HG03378 (cell line): ENCODE data around the gene CARD10.

Experiments
- ATAC-seq: cut with Tn5 transposase; IDR thresholded peaks from one replicate; pipeline ENCODE4 v1.9.1; 2021; ENCODE audit warnings: mild to moderate bottlenecking, moderate library complexity; ENCODE audit not compliant: unreplicated experiment

Gene CARD10

DNA sequence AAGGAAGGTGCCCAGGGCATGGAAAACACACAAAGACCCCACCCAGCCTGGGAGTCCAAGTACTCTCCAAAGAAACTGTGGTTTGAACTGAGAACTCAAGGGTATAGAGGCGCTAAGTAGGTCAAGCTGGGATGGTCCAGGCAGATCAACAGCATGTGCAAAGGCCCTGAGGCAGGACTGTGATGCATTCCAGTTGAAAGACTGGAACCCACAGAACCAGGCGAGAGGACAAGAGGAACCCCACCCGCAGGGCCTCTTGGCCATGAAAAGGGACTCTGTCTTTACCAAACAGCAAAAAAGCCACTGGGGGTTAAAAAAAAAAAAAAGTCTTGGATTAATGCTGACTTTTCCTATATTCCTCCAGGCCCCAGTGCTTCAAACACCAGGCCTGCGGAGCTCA lies 14.3 kb downstream of the CARD10 start:
- ATAC-seq: no peak

DNA sequence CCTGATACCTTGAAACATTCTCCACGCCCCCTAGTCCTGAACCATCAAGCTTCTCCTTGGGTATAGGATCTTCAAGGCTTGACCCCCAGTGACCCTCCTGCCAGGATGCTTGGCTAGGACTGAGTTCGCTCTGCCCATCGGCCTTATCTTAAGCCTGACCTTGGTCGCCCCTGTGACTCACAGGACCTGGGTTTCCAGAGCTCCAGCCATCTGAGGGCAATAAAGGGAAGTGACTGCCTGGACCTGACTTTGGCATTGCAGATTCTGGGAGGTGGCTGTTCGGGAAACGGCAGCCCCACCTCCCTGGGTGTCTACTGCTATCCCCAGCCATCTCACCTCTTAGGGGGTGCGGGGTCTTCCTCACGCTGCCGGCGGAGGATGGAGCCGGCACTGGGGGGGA lies 15.4 kb downstream of the CARD10 start:
- no peak for ATAC-seq

DNA sequence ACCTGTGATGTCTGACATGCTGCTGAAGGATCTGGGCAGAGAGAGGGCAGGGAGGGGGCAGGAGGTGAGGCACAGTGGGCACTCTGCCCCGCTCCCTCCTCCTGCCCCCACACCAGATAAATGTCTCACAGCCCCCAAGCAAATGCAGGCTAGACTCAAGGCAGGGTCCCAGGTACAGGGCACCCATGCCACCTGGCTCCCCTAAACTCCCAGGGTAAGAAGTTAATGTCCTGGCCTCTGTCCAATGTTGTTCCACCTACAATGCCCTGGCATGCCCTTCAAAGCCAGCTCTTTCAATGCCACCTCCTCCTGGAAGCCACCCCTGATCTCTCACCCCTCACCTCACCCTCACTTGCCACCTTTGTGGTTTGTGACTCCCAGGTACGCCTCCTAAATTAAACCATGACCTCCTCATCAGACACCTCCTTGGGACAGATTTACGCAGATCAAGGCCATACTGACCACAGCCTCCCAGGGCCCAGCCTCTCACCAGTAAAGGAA lies 16.0 kb downstream of the CARD10 start:
- no peak for ATAC-seq

DNA sequence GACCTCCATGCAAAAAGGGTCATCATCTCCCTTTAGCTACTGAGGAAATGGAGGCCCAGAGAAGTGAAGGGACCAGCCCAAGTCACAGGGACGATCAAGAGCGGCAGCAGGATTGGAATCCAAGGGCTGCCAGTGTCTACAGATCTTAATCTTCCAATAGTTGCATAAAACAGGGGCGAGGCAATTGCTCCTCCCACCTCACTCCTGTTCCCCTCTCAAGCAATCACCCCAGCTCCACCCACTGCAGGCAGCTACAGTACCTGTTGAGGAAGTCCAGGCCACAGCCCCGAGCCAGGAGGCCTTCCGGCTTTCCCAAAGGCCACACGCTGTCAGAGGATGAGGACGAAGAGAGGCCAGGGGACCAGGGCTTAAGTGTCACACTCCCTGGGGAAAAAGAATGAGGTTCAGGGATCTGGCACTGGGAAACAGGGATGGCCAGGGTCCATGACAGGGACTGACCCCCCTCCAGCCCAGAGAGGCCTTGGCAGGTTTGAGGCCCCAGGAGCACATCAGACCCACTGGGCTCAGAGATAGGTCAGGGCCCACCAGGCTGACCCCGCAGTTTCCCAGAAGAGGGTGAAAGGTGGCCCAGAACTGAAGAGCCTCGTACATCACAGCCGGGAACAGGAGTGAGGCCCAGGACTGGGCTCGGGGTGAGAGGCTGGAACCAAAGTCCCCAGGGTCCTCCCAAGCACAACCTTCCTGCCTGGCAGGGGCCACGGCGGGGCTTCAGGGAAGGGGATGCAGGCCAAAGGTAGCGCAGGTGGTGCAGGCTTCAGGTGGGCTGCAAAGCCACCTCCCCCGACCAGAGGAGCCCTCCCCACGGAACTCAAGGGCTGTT lies 16.7 kb downstream of the CARD10 start:
- ATAC-seq: no peak

DNA sequence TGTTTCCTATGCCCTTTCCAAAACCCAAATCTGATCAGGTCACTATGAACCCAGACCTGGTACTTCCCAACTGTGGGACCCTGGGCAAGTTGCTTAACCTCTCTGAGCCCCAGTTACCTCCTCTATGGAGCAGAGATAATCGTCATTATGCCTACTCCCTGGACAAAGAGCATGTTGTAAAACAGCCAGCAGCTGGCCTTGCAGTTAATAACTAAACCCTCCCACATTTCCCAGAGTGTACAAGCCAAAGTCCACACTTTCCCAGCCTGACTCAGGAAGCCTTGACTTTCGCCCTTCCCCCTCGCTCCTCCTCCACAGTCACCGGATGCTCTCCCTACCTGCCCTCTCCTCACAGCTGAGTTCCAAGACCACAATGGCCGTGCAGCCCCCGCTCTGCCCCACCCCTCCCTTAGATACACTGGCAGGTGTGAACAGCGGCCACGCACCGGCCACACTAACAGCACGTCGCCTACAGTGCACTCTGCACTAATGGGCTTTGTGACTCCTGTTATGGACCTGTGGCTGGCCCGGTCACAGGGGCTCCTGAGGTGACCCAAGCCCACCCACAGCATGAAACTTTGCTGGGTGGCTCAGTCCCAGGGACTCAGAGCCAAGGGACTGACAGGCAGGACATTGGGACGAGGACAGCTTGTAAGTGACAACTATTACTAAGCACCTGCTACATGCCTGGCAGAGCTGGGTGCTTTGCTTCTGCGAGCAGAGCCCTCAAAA lies 17.4 kb downstream of the CARD10 start:
- ATAC-seq: no peak

DNA sequence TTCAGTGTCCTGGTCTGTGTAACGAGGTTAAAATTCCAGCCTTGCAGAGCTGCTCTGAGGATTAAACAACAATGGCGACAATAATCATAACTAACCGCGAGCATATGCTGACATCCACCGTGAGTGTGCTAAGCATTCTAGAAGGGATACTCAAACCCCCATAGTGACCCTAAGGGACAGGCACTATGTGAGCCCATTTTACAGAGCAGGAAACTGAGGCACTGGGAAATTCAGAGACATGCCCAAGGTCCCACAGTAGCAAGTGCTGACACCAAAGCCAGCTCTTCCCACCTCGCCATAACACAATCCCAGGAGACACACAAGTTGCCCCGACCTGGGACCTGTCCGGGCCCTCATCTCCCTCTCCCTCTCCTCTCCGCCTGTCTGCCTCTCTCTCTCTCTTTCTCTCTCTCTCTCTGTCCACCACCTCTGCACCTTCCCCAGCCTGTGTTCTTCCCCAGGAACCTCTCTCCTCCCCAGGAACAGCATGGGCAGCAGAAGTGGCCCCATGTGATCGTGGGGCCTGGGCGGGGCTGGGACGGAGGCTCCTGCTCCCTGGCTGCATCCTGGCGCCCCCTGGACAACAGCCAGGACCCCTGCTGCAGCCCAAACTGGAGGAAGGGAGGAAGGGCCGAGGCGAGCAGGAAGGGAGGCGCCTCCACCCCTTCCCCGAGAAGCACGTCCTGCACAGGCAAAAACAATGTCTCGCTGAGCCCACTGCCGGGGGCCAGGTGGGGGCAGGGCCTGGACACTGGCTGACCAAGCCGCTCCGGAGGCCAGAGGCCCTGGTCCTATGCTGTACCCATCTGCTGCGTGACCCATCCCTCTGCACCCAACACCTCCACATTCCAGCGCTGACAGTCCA lies 18.2 kb downstream of the CARD10 start:
- no peak for ATAC-seq

DNA sequence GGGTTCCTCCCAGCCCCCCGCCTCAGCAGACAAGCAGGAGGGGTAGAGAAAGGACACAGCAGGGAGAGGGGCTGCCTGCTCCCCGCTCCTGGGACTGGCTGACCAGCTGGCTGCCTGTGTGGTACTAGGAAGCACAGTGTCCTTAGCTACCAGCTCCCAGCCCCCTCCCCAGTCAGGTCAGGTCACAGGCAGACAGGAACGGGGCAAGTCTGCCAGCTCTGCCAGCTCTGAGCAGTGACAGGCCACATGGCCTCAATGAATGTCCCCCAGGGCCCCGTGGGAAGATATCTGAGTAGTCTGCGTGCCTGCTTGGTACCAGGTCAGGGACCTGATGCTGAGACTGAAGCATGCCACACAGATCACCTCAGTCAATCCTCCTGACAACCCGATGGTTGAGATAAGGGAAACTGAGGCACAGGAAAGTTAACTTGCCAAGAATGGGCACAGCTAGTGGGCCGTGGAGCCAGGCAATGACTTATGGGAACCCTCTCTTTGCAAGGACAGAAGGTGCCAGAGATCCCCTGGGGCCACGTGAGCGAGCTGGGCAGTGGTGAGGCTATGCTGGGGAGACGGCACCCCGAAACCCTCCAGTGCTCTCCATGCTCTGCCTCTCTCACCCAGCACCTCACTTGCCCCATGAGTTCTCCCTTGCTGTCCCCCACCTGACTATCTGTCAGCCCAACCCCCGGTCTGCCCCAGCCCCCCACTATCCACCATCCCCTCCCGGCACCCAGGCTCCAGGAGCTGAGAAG lies 19.2 kb downstream of the CARD10 start:
- no peak for ATAC-seq

DNA sequence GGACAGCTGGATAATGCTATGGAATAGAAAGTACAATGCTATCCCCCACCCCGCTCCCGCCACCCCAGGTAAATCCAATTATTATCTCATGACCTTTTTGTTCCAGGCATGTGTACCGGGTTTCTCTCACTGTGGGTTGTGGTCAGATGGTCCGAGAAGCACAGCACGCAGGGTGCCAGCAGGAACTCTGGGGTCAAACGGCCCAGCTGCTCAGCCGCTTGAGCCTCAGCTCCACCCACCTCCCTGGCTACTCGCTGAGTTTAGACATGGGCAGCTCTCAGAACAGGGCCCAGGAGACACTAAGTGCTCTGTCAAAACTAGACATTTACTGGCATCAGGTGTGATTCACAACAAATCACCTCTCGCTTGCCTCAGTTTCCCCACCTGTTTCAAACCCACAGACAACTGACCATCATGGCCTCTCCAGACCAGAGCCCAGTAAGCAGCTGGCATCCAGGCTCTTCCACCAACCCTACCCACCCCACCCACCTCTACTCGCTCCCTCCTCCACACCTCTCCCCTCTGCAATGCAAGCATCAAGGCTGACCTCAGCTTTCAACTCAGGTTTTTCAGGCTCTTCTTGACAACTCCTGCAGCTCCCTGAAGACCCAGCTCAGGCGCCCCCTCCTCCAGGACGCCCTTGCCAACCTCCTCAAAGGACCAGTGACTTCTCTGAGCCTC lies 20.0 kb downstream of the CARD10 start:
- ATAC-seq: no peak

DNA sequence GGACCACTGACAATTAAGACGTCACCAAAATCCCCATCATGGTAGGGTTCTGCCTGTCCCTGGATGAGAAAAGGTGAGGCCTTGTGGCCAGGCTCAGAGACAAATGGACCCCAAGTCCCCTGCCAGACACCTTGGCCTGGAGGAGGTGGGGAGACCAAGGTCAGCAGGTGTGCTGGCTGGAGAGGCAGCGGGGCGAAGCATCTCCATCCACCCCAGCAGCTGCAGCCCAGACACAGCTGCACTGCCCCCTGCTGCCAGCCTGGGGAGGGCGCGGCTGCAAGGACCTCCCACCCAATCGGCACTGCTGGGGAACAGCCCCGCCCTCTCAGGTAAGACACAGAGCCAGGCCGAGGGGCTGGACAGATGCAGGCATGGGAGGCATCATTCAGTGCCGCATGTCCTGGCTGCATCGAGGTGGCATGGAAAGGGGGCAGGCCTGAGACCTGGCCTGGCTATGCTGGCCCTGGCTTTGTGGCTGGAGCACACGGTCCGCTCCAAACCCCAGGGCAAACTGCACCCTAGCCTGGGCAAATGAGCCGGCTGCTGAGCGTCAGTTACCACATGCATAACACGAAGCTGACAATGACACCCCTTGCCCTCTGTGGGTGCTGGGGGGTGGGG lies 20.8 kb downstream of the CARD10 start:
- no peak for ATAC-seq

DNA sequence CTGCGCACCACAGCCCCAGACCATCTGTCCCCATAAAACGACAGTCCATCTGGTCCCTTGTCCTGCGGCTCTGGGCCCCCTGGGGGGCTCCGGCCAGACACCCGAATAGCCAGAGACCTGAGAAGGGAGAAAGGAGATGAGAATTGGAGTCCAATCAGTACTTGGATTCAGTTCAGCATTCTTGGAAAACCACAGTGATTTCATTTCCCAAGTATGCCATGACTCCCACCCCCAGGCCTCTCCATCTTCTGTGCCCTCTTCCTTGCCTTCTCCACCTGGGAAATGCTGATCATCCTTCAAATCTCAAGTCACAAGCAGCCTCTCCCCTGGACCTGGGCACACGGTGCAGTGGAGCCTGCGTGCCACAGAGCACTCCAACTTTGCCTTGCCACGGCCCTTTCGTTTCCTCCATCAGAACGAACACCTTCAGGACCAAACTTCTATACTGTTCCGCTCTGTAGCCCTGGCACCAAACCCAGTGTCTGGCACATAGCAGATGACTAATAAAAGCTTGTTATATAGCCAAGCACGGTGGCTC lies 22.1 kb downstream of the CARD10 start:
- ATAC-seq: no peak

DNA sequence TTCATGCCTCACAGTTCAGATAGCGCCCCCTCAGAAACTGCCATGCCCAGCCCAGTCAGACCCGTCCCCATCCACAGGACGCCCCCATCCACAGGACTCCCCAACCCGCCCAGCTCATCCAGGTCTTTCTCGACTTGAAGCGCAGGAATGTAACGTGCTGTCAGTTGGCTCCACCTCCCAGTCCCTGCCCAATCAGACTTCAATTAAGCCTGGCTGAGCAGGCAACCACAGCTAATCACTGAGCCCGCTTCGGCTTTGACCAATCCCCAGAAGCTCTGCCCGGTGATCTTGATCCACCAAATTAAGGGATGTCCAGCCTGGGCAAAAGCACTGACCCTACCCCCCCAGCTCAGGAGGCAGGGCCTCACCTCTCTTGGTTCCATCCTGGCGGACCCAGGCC lies 22.6 kb downstream of the CARD10 start:
- ATAC-seq: no peak

DNA sequence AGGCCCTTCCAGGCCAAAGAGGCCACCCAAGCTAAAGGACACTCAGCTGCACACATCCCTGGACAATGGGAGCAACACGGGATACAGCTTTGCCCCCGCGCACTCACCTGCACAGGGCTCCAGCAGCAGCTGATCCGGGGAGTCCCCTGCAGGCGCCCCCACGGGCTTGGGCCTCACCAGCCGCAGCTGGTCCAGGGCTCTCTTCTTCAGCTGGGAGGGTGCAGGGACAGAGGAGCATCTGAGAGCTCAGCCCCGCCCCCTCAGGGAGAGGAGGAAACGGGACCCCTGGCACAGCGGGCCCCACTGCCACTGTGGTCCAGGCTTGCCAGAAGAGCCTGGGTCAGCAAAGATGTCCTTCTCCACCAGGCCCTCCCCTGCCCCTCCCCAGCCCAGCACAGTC lies 25.2 kb downstream of the CARD10 start:
- ATAC-seq: no peak

DNA sequence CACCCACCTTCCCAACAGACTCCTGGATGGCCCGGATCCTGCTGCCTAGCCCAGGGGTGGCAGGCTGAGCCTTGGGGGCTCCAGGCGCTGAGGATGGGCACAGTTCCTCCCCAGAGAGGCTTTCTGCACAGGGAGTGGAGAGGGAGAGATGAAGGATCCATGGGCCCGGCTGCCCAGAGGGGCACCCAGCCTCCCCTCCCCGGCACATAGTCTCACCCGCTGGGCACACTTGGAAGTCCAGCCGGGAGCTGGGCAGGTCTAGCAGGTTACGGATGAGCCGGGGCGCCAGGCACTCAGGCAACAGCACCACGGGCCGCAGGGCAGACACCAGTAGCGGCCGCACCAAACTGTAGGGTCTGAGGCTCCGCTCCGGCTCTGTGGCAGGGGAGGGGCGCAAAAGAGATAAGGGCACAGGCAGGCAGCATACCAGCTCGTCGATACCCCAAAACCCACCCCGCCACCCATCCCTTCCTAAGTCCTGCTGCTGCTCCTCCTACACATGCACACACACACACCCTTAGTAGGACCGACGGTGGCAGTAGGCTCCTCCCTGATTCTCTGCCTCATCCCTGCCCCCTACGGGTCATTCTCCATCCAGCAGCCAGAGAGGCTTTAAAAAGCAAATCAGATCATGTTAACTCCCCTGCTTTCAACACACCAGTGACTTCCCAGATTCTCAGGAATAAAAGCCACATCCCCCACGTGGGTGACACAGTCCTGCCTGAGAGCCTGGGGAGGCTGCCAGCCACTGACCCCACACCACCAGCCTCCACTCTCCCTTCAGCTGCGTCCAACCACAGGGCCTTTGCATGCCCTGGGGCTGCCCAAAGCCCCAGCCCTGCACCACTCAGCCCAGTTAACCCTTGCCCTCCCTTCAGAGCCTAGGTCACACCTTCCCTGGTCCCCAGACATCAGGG lies 26.5 kb downstream of the CARD10 start:
- ATAC-seq: no peak

DNA sequence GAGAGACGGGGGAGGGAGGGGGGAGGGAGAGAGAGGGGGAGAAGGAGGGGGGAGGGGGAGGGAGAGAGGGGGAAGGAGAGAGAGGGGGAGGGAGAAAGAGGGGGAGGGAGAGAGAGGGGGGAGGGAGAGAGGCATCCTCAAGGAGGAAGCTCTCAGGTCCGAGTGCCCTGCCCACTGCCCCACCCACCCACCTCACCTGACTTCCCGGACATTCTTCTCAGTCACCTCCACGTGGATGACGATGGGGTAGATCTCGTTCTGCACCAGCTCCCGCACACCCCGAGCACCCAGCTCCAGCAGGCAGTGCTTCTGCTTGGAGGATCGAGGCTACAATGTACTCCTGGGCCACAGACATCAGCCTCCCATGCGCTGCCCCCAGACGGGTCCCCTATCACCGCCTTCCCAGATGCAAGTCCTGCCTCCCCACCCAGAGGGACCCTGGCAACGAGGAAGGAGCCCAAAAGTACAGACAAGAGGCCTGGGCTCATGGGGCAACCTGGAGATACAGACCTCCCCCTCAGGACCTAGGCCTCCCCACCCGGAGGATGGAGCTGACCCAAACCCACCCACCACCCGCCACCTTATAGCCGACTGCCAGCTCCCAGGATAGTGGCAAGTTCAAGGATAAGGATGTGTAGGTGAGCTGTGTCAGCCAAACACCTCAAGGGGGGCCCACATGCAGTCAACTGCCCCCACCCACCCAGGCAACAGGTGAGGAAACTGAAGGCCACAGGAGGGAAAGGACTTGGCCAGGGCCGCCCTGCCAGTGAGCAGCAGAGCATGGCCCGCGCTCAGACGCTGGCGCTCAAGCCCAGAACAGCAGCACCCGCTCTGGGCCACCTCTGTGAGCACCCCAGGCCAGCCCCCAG lies 27.4 kb downstream of the CARD10 start:
- no peak for ATAC-seq

DNA sequence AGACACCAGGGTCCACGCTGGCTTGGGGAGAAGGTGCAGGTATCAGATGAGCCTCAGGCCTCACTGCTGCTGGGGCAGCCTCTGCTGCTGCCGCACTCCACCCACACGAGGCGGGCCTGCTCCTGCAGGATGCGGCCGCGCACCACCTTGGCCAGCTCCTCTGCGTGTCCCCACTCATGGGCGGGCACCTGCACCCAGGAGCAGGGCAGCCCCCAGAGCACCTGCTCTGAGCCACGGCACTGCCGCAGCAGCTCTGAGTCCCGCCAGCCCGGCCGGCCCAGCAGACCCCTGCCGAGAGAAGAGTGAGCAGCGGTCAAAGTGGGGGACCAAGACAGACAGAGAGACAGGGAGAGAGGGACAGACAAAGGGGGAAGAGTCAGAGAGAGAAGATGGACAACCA lies 28.1 kb downstream of the CARD10 start:
- no peak for ATAC-seq

DNA sequence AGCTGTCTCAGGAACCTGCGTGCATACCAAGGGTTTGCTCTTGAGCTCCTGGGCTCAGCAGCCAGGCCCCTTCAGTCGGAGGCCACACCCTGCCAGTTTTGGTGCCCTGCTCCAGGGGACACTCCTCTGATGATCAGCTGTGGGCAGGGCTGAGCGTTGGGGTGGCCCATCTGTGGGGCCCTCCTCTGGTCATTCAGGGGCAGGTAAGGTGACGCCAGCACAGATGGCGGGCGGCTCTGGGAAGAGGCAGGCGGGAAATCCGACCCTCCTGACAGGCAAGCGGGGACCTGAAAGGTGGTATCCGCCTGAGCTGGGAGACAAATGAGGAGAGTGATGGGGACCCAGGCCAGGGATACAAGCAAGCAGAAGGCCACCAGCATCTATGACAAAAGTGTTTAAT lies 29.2 kb downstream of the CARD10 start:
- ATAC-seq: no peak
